ENCODE results near the gene UBE2N.

Gene UBE2N

DNA sequence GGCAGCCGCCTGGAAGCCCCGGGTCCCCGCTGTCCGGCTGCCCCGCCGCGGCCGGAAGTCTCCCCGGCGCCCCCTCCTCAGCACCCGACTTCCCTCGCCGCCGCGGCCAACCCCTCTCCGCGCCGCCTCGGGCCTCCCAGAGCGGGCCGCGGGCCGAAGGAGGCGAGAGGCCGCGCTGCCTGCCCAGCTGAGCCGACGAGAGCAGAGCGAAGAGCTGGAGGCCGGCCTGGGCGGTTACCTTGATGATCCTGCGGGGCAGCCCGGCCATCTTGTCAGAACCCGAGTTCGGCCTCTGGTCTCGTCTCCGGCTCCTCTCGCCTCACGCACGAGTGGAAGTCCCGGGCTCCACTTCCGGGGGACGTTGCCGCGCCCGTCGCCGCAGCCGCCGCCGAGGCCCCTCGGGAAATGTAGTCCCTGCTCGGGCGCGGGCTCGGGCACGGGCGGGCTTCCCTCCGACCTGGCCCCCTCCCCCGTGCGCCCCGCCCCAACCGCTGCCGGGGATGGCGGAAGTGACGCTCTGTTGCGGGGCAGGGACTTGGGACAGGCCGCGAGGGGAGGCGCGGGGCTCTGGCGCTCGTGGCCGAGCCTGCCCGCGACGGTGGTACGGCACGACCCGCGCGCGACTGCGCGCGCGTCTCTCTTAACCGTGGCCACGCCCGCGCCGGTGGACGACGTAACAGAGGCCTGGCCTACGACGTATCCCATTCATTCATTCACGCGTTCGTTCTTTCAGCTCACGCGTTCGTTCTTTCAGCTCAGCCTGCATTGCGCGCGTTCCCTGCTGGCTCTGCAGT, at the start of gene UBE2N:
UBE2N (minus strand) TSS at position 331 of the 794 bp plus-strand sequence; CDS start at position 268, 63 bp downstream.
- peak; percentile 96 for DNase-seq (ENCODE audit: low spot score)

DNA sequence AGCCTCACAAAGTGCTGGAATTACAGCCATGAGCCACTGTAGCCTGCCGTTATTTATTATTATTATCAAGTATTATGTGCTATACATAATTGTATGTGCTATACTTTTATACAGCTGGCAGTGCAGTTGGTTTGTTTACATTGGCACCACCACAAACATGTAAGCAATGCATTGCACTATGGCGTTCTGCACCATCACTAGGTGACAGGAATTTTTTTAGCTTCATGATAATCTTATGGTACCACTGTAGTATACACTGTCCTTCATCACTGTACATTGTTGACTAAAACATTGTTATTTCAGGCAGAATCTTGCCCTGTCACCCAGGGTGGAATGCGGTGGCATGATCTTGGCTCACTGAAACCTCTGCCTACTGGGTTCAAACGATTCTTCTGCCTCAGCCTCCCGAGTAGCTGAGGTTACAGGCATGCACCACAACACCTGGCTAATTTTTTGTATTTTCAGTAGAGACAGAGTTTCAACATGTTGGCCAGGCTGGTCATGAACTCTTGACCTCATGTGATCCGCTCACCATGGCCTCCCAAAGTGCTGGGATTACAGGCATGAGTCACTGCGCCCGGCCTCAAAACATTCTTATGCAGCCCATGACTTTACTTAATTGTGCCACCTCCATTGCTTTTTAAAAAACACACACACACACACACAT, 42.7 kb upstream of the UBE2N start:
- DNase-seq (ENCODE audit: low spot score): no peak

- DNase-seq (ENCODE audit: low spot score): no peak
Observed at GRCh38 chr12:93483151-93483807, 41.5 kb upstream of the UBE2N start.

- no peak for DNase-seq (ENCODE audit: low spot score)
Observed at GRCh38 chr12:93482721-93483120, 41.0 kb upstream of the UBE2N start.

DNA sequence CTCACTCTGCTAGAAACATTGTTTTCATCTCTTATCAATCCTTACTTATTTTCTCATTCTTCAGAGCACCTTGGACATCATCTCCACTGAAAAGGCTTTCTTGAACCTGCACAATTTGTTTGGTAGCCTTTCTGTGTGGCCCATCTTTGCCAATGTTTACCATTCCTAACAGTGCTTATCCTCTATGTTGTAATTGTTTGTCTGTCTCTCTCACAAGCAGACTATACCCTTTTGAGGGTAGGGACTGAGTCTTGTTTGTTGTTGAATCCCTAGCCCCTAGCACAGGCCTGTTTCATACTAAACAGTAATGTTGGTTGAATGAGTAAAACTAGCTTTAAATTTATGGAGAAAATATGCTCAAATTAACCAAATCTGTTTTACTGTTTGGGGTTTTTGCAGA, 34.8 kb upstream of the UBE2N start:
- no peak for DNase-seq (ENCODE audit: low spot score)

DNA sequence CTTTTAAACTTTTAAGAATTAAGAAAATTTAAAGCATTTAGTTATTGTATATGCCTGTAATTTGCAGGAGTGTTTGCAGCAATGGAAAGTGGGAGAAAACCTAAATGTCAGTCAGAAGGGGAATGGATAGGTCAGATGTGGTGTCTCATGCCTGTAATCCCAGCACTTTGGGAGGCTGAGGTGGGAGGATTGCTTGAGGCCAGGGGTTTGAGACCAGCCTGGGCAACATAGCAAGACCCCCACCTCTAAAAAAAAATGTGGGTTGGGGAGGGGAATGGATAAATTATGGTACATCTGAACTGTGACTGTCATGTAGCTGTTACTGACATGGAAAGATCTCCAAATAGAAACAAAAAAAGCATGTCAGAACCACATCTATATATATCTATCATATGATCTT, 27.6 kb upstream of the UBE2N start:
- no peak for DNase-seq (ENCODE audit: low spot score)

GRCh38 chr12:93468008-93468371, 26.2 kb upstream of the UBE2N start:
- DNase-seq (ENCODE audit: low spot score): no peak

- DNase-seq (ENCODE audit: low spot score): peak; percentile 85
Observed at GRCh38 chr12:93467351-93468007, 25.7 kb upstream of the UBE2N start, which contains the start of gene MRPL42. Gene MRPL42, plus strand, starts transcription at chr12:93467514. Its CDS starts 1,772 bp downstream, at chr12:93469286.

GRCh38 chr12:93466625-93467350, 25.0 kb upstream of the UBE2N start:
- DNase-seq (ENCODE audit: low spot score): no peak

GRCh38 chr12:93465841-93466240, 24.1 kb upstream of the UBE2N start:
- no peak for DNase-seq (ENCODE audit: low spot score)

DNA sequence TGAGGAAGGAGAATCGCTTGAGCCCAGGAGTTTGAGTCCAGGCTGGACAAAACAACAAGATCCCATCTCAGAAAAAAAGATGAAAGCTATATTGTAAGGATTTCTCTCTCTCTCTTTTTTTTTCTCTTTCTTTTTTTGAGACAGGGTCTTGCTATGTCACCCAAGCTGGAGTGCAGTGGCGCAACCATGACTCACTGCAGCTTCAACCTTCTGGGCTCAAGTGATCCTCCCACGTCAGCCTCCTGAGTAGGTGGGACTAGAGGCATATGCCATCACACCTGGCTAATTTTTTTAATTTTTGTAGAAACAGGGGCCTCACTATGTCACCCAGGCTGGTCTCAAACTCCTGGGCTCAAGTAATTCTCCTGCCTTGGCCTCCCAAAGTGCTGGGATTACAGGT, 19.8 kb upstream of the UBE2N start:
- no peak for DNase-seq (ENCODE audit: low spot score)

- DNase-seq (ENCODE audit: low spot score): no peak
Observed at GRCh38 chr12:93460902-93461301, 19.2 kb upstream of the UBE2N start.

GRCh38 chr12:93460003-93460402, 18.3 kb upstream of the UBE2N start:
- DNase-seq (ENCODE audit: low spot score): no peak

DNA sequence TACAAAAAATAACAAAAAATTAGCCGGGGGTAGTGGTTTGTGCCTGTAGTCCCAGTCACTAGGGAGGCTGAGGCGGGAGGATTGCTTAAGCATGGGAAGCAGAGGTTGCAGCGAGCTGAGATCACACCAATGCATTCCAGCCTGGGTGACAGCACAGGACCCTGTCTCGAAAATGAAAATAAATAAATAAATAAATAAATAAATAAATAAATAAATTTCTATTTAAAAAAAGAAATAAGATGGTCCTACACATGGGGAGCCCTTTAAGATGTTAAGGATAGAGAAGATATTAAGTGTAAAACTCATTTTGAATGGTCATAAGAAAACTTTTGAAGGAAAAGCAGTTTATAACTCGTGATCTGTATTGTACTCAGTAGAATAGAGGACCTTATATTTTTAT, 17.4 kb upstream of the UBE2N start:
- no peak for DNase-seq (ENCODE audit: low spot score)

- DNase-seq (ENCODE audit: low spot score): no peak
Observed at GRCh38 chr12:93456077-93456476, 14.3 kb upstream of the UBE2N start.

DNA sequence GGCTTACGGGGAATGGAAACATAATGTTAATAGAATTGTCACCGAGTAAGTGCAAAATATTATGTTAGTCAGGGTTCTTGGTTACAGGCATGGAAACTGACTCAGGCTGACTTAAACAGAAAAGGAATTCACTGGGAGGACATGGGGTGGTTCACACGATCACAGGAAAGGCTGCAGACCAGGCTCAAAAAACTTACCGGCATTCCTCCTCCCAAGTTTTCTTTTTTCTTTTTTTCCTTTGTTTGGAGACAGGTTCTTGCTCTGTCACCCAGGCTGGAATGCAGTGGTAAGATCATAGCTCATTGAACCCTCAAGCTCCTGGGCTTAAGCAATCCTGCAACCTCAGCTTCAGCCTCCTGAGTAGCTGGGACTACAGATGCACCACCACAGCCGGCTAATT, 11.9 kb upstream of the UBE2N start:
- peak; percentile 59 for DNase-seq (ENCODE audit: low spot score)

GRCh38 chr12:93451423-93452158, 9.8 kb upstream of the UBE2N start:
- no peak for DNase-seq (ENCODE audit: low spot score)

GRCh38 chr12:93449277-93449676, 7.5 kb upstream of the UBE2N start:
- DNase-seq (ENCODE audit: low spot score): no peak

DNA sequence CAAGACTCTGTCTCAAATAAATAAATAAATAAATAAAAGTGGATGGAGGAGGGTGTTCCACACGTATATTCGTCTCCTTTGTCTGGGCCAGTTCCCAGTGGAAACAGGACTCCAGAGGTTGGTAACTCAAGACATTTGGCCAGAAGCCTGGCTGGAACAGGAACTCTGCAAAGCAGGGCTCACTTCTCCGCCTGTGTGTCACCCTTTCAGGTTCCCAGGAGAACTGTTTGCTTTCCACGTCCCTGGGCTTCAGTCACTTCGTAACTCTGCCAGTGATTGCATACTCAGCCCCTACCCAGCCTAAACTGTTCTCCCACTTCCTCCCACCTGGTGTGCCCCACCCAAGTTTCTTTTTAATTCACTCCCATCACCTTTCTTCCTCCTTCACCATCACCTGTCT, 7.0 kb upstream of the UBE2N start:
- DNase-seq (ENCODE audit: low spot score): no peak

GRCh38 chr12:93447555-93448290, 6.0 kb upstream of the UBE2N start:
- DNase-seq (ENCODE audit: low spot score): no peak

Data from AG08396 (cell line).